Tibial nerve (tissue), 4 donors: ENCODE results near the gene IKBKE.

Source experiments
- EP300 ChIP-seq, 2 donors: sonication (generic); formaldehyde crosslinking; IDR thresholded peaks; one replicate each; pipeline ENCODE4 v1.6.1; 2017; ENCODE audit warnings: antibody characterized with exemption in 2 of 2, mild to moderate bottlenecking in 1 of 2
- POLR2A ChIP-seq, 2 donors: fragments of 450-650 bp; IDR thresholded peaks; one replicate each; pipeline ENCODE4 v1.6.1; 2017; ENCODE audit warnings: antibody characterized with exemption in 2 of 2, mild to moderate bottlenecking in 2 of 2, moderate library complexity in 2 of 2
- TF ChIP-seq, protein P1 (sequence below), 5 experiments: fragments of 200-600 bp in 3 of 5; fragments of 450-650 bp in 2 of 5; sonication (generic) in 3 of 5; IDR thresholded peaks; one replicate each; pipeline ENCODE4 v1.5.1; 2016 to 2019; ENCODE audit warnings: antibody characterized with exemption in 5 of 5, mild to moderate bottlenecking in 3 of 5, moderate library complexity in 2 of 5

DNA sequence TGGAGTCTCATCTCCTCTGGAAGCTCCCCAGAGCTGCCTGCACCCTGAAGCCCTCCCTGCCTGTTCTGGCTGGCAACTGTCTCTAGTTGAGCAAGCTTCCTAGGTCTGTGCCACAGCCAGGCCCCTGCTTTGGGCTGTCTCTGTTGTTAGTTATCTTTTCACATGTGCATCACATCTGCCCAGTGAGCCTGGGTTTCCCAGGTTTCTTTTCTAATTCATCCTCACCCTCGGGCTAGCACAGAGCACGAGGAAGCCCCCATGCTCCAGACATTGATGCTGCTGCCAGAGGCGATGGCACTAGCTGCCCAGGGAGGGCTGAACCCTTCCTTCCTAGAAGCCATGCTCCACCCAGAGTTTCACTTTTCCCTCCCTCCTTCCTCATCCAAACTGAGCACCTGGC is 64.3 kb downstream of the IKBKE start:
- TF ChIP-seq, protein P1, sequence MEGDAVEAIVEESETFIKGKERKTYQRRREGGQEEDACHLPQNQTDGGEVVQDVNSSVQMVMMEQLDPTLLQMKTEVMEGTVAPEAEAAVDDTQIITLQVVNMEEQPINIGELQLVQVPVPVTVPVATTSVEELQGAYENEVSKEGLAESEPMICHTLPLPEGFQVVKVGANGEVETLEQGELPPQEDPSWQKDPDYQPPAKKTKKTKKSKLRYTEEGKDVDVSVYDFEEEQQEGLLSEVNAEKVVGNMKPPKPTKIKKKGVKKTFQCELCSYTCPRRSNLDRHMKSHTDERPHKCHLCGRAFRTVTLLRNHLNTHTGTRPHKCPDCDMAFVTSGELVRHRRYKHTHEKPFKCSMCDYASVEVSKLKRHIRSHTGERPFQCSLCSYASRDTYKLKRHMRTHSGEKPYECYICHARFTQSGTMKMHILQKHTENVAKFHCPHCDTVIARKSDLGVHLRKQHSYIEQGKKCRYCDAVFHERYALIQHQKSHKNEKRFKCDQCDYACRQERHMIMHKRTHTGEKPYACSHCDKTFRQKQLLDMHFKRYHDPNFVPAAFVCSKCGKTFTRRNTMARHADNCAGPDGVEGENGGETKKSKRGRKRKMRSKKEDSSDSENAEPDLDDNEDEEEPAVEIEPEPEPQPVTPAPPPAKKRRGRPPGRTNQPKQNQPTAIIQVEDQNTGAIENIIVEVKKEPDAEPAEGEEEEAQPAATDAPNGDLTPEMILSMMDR (IDR thresholded peaks at IDR 0.05), result no peak
- TF ChIP-seq POLR2A (IDR thresholded peaks at IDR 0.05) (no peak), EP300 (IDR thresholded peaks at IDR 0.05) (no peak)
